NCI-H510A treated with DMSO at 0.1 percent for 48 hours (cell line): Measurements from ENCODE around the gene LDLRAD3.

ENCODE experiments used
- DNase-seq: peaks from one replicate; lab custom pipeline; 2025; lab: John Stamatoyannopoulos, UW

The LDLRAD3 gene

DNA sequence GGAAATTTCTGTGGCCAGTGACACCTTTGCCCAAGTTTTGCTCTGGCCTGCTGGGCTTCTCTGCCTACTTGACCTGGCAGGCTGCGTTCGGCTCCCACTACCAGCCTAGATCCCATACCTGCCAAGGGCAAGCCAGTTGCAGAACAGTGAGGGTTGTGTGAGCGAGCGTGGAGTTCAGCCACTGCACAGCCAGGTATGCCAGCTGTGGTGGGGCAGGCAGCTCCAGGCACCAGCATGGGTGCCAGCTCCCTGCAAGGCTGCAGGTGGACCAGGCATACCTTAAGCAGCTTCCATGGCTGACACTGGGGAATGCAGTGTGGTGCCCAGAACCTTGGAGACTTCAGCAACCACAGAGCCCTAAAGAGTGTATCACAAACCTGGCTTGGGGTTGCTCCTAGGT is 133.5 kb downstream of the LDLRAD3 start:
- DNase-seq: no peak

DNA sequence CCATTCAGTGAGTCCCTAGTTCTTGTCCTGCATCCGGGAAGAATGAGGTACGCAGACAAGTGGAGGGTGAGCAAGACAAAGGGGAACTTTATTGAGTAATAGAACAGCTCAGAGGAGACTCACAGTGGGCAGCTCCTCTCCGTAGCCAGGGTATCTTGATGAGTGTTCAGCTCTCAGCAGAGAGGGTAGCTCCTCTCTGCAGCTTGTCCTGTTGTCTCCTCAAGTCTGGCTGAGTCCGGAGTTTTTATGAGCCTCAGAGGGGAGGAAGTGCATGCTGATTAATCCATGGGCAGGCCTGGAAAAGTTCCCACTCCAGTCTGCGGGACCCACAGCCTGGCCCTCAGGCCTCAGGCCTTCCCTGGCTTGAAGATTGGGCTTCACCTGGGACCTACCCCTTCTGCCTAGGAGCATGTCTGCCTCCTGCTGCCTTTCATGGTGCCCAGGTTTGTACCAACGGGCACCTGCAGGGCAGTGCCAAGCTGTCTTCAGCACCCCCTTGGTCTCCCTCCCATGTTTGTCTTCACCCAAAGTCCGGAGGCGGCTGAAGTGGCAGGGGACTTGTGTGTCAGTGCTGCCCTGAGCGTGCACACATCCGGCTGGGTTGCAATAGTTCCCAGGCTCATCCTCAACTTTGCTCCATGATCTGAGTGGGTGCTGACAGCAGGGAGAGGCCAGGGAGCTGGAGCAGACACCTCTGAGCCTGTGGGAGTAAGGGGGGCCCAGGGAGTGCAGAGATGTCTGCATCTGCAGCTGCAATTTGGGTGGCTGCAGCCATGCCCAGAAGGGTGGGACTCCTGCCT is 134.2 kb downstream of the LDLRAD3 start:
- no peak for DNase-seq

GRCh38 chr11:36078686-36079055 is 134.8 kb downstream of the LDLRAD3 start:
- no peak for DNase-seq

- DNase-seq: no peak
Observed at GRCh38 chr11:36079878-36080675, 136.2 kb downstream of the LDLRAD3 start.

DNA sequence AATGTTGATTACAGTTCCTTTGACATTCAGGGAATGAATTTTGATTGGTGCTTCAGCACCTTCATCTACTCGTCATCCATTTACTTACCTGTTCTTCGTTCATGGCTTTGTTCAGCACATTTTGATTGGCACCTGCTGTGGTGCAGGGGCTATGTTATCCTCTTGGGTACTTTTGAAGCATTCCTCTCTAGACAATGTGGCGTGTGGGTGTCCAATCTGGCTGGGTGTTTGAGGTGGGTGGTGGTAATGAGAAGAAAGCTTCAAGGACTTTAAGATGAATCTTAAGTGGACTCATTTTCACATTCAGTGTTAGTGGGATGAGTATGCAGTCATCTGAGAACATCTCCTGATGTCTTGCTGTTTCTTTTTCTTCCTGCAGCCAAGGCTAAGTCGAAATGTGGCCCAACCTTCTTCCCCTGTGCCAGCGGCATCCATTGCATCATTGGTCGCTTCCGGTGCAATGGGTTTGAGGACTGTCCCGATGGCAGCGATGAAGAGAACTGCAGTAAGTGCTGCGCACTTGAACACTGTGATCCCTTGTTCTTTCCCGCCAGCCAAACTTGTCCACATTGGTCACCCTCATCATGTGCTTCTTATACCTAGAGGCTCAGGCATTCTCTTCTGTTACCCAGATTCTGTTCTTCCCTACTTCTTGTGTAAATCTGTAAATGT is 137.5 kb downstream of the LDLRAD3 start:
- DNase-seq: no peak

DNA sequence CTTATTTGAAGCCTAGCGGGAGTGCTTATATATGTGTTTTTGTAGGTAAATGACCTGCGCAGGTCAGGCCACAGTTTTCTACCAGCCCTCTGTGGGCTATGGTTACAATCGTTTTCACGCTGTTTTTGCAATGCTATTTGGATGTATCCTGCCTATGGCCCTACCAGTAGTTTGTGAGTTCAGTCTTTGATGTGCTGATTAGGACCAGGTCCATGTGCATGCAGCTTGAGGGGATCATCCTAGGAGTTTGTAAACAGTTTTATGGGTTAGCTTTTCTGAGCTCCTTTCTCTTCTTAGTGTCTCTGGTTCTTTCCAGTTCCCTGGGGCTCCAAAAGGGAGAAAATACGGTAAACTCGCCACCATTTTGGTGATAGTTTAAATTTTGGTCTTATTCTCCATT is 142.5 kb downstream of the LDLRAD3 start:
- DNase-seq: no peak

DNA sequence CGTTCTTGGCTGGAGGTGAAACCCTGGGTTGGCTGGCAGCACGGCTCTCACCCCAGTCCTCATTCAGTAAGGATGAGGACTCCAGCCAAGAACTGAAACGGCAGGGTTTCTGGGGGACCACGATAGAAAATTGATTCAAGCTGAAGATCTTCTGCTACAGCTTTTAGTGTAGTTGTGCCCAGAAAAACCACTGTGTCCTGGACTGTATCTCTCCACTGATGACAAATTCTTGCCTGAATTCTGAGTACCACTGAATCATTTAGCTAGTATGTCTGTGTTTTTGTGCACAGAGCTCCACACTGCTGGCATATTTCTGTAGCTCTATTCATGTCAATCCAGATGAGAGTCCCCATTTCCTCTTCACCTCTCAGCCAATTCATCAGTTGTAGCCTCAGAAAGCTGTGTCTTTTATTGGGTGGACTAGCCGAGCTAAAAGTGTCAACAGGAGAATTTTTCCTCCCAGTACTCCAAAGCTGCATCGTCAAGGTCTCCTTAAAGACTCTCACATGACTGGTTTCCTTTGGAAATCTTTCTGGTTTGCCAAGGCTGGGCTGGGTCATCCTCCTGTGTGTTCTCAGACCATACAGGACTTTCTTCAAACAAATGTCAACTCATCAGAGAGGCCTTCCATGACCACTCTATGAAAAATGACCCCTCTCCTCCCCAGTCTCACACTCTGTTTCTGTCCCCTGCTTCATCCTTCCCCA is 144.6 kb downstream of the LDLRAD3 start:
- no peak for DNase-seq

- DNase-seq: no peak
Observed at GRCh38 chr11:36089920-36090319, 146.1 kb downstream of the LDLRAD3 start.

DNA sequence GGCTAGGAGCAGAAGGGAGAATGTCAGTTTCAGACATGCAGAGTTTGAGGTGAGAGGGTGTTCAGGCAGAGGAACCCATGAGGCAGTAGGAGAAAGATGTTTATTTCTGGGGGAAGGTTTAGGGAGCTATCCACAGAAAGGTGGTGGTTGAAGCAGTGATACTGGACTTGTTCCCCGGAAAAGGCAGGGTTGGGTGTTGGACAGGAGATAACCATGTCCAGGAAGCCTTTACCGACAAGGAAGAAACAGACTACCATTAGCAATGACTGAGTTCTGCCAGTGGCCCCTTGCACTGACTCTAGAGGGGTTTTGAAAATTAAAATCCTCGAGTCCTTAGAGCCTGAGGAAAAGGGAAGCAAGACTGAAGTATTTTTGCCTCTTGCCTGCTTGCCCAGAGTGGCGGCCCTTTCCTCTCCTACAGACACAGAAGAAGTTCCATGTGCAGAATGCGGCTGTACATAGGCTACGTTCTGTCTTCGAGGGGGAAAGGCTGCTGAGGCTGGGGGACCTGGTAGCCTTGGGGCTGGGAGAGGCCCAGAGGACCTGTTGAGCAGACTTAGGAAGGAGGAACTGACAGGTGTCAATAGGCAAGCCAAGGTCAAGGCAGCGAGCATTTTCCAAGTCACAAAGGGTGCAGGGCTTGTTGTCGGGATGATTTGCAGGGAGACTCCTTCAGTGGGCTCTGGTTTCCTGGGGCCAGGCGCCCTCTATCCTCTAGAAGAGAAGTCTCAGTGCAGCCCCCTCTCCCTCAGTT is 146.7 kb downstream of the LDLRAD3 start:
- DNase-seq: no peak

DNA sequence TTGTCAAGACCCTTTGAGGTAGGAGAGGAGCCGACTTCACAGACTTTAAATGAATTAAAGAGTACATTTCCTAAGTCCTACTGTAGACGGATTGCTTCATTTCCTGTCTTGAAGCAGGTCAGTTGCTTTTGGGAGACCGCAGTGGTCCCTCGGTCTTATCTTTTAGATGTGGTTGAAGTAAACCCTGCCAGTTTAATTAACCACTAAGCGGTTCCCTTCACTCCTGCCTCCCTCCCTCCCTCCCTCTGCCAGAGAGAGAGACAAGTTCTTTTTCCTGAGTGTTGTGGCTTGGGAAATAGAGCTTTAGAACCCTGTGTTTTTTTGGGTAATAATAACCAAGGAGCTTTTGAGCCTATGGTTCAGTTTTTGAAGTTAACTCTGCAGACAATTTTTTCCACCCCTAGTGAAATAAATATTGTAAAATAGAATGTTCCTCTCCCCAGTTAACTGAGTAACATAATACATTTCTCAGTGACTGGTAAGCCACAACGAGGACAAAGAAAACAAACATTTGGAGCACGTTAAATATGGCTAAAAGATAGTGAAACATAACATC is 147.5 kb downstream of the LDLRAD3 start:
- DNase-seq: no peak

GRCh38 chr11:36092314-36093030 is 148.6 kb downstream of the LDLRAD3 start:
- DNase-seq: no peak

DNA sequence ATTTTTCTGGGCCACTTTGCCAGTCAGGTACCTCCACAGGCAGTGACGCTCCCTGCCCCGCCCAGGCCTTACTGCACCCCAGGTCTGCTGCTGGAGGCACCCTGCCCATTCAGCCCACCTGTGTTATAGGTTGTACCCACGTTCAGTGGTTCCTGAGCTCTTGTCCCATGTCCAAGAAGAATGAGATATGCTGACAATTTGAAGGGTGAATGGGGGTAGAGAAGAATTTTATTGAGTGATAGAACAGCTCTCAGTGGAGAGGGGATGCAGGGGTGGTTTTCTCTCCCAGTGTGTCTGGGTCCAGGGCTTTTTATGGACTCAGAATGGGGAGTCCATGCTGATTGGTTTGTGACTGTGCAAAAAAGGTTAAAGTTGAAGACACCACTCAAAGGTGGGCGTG is 149.7 kb downstream of the LDLRAD3 start:
- DNase-seq: no peak

DNA sequence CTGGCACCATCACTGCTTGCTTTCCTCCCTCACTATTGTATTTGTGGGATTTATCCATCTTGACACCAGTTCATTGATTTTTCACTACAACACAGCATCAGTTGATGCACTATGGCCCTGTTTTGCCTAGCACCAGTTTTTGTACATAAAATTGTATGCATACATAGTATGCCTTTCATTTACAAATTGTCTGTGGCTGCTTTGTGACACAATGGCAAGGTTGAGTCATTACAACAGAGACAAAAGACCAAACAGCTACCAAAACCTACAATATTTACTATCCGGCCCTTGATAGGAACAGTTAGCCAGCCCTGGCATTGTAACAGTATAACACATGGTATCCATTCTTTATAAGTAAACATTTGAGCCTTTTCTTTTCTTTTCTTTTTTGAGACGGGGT is 150.3 kb downstream of the LDLRAD3 start:
- no peak for DNase-seq

GRCh38 chr11:36095716-36096115 is 151.9 kb downstream of the LDLRAD3 start:
- DNase-seq: no peak

- no peak for DNase-seq
Observed at GRCh38 chr11:36097219-36097650, 153.4 kb downstream of the LDLRAD3 start.

- DNase-seq: no peak
Observed at GRCh38 chr11:36098087-36098486, 154.2 kb downstream of the LDLRAD3 start.

GRCh38 chr11:36098853-36099375 is 155.1 kb downstream of the LDLRAD3 start:
- DNase-seq: no peak

DNA sequence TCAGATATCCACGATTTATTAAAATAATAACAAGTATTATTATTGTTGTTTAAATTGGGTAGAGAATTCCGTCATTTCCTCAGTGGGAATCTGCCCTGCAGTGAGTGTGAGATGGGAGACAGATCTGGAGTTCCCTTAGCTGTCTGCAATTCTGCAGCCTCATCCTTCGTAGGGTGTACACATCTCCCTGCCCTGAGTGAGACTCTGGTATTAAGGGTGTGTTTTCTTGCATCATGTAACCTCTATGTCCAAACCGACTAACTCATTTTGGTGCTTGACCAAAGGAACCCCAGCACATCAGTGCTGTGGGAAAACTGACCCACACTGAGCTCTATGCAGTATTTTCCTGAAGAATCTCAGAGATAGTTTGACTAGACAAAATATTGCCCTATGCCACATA is 157.6 kb downstream of the LDLRAD3 start:
- DNase-seq: no peak

DNA sequence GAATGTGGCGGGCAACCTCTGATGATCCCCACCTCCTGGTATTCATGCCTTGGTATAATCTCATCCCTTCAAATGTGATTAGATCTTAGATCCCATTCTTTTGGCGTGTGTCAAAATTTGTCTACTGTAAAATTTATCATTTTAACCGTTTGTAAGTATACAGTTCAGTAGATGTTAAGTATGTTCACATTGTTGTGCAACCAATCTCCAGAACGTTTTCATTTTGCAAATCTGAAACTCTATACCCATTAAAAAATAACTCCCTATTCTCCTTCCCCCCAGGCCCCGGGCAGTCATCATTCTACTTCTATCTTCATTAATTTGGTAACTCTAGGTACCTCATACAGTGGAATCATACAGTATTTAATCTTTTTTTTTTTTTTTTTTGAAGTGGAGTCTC is 159.0 kb downstream of the LDLRAD3 start:
- no peak for DNase-seq

DNA sequence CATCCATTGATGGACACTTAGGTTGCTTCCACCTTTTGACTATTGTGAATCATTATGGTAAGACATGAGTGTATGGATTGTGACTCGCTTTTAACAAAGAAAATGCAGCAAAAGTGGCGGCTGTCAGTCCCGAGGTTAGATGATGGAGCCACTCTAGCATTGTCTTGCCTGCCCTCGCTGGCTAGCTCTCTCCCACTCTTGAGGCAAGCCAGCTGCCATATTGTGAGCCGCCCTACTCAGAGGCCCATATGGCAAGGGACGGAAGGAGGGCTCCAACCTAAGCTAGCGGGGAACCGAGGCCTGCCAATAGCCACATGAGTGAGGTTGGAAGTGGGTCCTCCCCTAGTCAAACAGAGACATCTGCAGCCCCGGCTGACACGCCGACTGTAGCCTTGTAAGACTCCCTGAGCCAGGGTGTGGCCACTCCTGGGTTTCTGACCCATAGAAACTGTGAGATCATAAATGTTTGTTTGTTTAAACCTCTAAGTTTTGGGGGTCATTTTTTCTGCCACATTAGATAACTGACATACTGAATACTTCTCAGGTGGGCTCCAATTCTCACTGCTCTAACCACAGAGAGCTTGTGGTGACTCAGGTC is 160.2 kb downstream of the LDLRAD3 start:
- no peak for DNase-seq
